ENCODE data around the gene MMP27.

The MMP27 gene

DNA sequence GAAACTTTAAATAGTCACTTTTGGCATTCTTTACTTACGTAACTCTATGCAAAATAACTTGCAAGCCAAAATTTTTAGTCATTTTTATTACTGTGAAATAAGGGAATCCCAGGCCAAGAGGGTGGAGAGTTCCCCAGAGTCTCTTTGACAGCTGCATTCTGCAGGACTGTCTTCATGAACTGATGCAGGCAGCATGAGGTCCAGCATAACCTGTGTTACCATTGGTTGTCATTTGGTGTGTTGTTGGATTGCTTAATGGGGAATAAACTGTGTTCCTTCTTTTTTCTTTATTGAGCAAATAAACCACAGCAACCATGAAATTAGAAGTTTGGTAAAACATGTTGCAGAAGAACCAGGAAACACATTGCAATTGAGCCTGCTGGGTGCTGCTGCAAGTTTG lies 24.6 kb downstream of the MMP27 start:
- Histone ChIP-seq H3K27ac (ENCODE audit: low read depth, low read length) (no peak overlapping the region), H4K20me1 (ENCODE audit: control insufficient read depth, insufficient read depth, low read depth, low read length) (no peaks in the 10 kb centered on the region), H3K4me3 (ENCODE audit: low read length) (no peak overlapping the region), H3K4me2 (ENCODE audit: low read length) (no peak overlapping the region), H3K36me3 (ENCODE audit: control insufficient read depth, low read length) (no peaks in the 10 kb centered on the region), H3F3A (ENCODE audit: control insufficient read depth, insufficient read depth) (no peaks in the 10 kb centered on the region), H3K27me3 (ENCODE audit: control insufficient read depth, low read length) (no peaks in the 10 kb centered on the region; the same call in 1 of the 2 replicates), H3K9me3 (ENCODE audit: control insufficient read depth, insufficient read depth, low read length) (no peaks in the 10 kb centered on the region), H3K9me2 (replicated peaks; ENCODE audit: control insufficient read depth, low read length) (no peaks in the 10 kb centered on the region), H3K4me1 (ENCODE audit: control insufficient read depth, low read length) (no peaks in the 10 kb centered on the region), H3K79me2 (ENCODE audit: control insufficient read depth, low read length) (no peaks in the 10 kb centered on the region)
- TF ChIP-seq EZH2phosphoT487 (IDR thresholded peaks at IDR 0.05; ENCODE audit: borderline replicate concordance, low read length) = no peak
- TF ChIP-seq CTCF (IDR thresholded peaks at IDR 0.05; ENCODE audit: low read depth, low read length, poor library complexity, severe bottlenecking) = no peak

GRCh38 chr11:102678022-102678421 lies 27.5 kb downstream of the MMP27 start:
- no peaks in the 10 kb centered on the region for H3K9me2 ChIP-seq (replicated peaks; ENCODE audit: control insufficient read depth, low read length)
- no peaks in the 10 kb centered on the region for H3F3A ChIP-seq (ENCODE audit: control insufficient read depth, insufficient read depth)
- H3K9me3 ChIP-seq (ENCODE audit: control insufficient read depth, insufficient read depth, low read length) = no peaks in the 10 kb centered on the region
- H3K4me1 ChIP-seq (ENCODE audit: control insufficient read depth, low read length) = no peaks in the 10 kb centered on the region
- no peaks in the 10 kb centered on the region for H3K79me2 ChIP-seq (ENCODE audit: control insufficient read depth, low read length)
- H3K27ac ChIP-seq (ENCODE audit: low read depth, low read length) = no peak overlapping the region
- no peak overlapping the region for H3K4me3 ChIP-seq (ENCODE audit: low read length)
- H3K27me3 ChIP-seq (ENCODE audit: control insufficient read depth, low read length) = no peaks in the 10 kb centered on the region
- no peaks in the 10 kb centered on the region for H3K36me3 ChIP-seq (ENCODE audit: control insufficient read depth, low read length)
- H4K20me1 ChIP-seq (ENCODE audit: control insufficient read depth, insufficient read depth, low read depth, low read length) = no peaks in the 10 kb centered on the region
- TF ChIP-seq CTCF (IDR thresholded peaks at IDR 0.05; ENCODE audit: low read depth, low read length, poor library complexity, severe bottlenecking) = no peak
- TF ChIP-seq EZH2phosphoT487 (IDR thresholded peaks at IDR 0.05; ENCODE audit: borderline replicate concordance, low read length) = no peak
- no peak overlapping the region for H3K4me2 ChIP-seq (ENCODE audit: low read length)

DNA sequence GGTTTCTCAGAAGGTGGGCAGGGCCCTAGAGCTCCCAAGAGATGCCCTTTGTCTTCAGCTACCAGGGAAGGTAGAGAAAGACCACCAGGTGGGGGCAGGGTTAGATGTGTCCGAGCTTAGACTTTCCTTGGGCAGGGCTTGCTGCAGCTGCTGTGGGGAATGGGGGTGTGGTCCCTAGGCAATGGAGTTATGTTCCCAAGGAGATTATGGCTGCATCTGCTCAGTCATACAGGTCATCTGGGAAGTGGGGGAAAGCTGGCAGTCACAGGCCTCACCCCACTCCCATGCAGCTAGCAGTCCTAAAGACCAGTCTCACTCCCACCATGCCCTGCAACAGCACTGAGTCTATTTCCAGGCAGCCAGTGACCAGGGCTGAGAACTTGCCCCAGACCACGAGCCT lies 29.5 kb downstream of the MMP27 start:
- Histone ChIP-seq H3K27ac (ENCODE audit: low read depth, low read length) (no peak overlapping the region), H3K4me3 (ENCODE audit: low read length) (no peak overlapping the region), H3K36me3 (ENCODE audit: control insufficient read depth, low read length) (no peaks in the 10 kb centered on the region), H3K4me2 (ENCODE audit: low read length) (no peak overlapping the region), H3K4me1 (ENCODE audit: control insufficient read depth, low read length) (no peaks in the 10 kb centered on the region), H3K9me2 (replicated peaks; ENCODE audit: control insufficient read depth, low read length) (no peaks in the 10 kb centered on the region), H3F3A (ENCODE audit: control insufficient read depth, insufficient read depth) (no peaks in the 10 kb centered on the region), H3K79me2 (ENCODE audit: control insufficient read depth, low read length) (no peaks in the 10 kb centered on the region), H3K27me3 (ENCODE audit: control insufficient read depth, low read length) (0 out of 2 replicates have a peak, but pooled peaks cover 2% of the 10 kb centered on the region), H3K9me3 (ENCODE audit: control insufficient read depth, insufficient read depth, low read length) (no peaks in the 10 kb centered on the region), H4K20me1 (ENCODE audit: control insufficient read depth, insufficient read depth, low read depth, low read length) (no peaks in the 10 kb centered on the region)
- no peak for TF ChIP-seq EZH2phosphoT487 (IDR thresholded peaks at IDR 0.05; ENCODE audit: borderline replicate concordance, low read length)
- TF ChIP-seq CTCF (IDR thresholded peaks at IDR 0.05; ENCODE audit: low read depth, low read length, poor library complexity, severe bottlenecking) = no peak

Measured in DOHH2 (cell line).